ENCODE measurements around the gene TMEM150B. TPM values are rescaled to one million over a fixed set of nuclear protein-coding genes. Genes with fewer than 3 reads are reported as not detected.

The TMEM150B gene
- total and polyA plus RNA-seq, 9 of the 15 experiments (the other 6 are each of a cell fraction or from before 2014, with no cell fraction given), result 0.47 to 1.3 (median 0.74) TPM; not detected in 2

DNA sequence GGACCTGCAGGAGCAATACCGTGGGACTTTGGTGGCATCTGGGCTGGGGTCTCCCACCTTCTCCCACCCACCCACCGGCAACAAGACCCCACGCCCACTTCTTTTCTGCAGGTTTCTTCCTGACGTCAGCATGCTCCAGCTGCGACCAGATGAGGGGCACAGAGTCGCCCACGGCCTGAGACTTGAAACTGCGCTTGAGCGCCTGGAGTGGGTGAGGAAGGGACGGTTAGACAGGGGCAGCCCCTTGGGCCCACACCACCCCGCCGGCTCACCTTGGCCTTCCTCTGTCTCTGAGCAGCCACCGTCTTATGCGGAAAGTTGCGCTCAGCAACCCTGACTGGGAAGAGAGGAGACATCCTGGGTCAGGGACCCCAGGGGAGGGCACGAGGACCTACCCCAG, 35.8 kb upstream of the TMEM150B start:
- Histone ChIP-seq H3K4me3 (no peak overlapping the region), H3K9me3 (replicated peaks; ENCODE audit: control insufficient read depth, insufficient read depth, low read depth, low read length) (no peaks in the 10 kb centered on the region), H3K9ac (ENCODE audit: insufficient read depth in 1 of 2, low read depth in 2 of 2, low read length in 2 of 2) (no peak overlapping the region), H3K27me3 (ENCODE audit: control insufficient read depth in 2 of 2, insufficient read depth in 2 of 2, low read length in 2 of 2) (peaks cover 5 to 15% of the 10 kb centered on the region in 2 experiments; a peak in 3 of 5 replicates), H3K9me1 (ENCODE audit: control insufficient read depth, insufficient read depth, low read length) (no peaks in the 10 kb centered on the region), H3K4me1 (replicated peaks in 1 of 2; ENCODE audit: control insufficient read depth in 2 of 2, insufficient read depth in 2 of 2, low read length in 2 of 2) (peaks cover 0 to 52% of the 10 kb centered on the region in 2 experiments; a peak in 2 of 5 replicates), H2AFZ (ENCODE audit: low read depth, low read length) (no peak overlapping the region), H3K36me3 (ENCODE audit: control insufficient read depth, insufficient read depth, low read length) (no peaks in the 10 kb centered on the region), H3K79me2 (ENCODE audit: control insufficient read depth, insufficient read depth, low read length) (no peaks in the 10 kb centered on the region), H4K20me1 (replicated peaks; ENCODE audit: control insufficient read depth, insufficient read depth, low read length) (no peaks in the 10 kb centered on the region), H3K27ac (ENCODE audit: extremely low read depth, low read depth, low read length) (no peak overlapping the region), H3K4me2 (ENCODE audit: insufficient read depth, low read length) (no peak overlapping the region)
- no TSS peak for BruUV-seq (replicated peaks)
- no peak for ATAC-seq
- FAIRE-seq, result no peak
- CTCF ChIA-PET (ENCODE audit: low intra/inter-chr PET ratio), result no interaction called here
- intact Hi-C loops (cut with micrococcal nuclease), result no loop called here
- TF ChIP-seq ZBTB7A (IDR thresholded peaks at IDR 0.05; ENCODE audit: borderline replicate concordance, control insufficient read depth, low read depth, low read length), result peak; percentile 22; the same call in 1 of the 2 replicates
- TF ChIP-seq, protein P1, sequence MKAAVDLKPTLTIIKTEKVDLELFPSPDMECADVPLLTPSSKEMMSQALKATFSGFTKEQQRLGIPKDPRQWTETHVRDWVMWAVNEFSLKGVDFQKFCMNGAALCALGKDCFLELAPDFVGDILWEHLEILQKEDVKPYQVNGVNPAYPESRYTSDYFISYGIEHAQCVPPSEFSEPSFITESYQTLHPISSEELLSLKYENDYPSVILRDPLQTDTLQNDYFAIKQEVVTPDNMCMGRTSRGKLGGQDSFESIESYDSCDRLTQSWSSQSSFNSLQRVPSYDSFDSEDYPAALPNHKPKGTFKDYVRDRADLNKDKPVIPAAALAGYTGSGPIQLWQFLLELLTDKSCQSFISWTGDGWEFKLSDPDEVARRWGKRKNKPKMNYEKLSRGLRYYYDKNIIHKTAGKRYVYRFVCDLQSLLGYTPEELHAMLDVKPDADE (conservative IDR thresholded peaks at IDR 0.05; ENCODE audit: control insufficient read depth, low read depth, low read length), result no peak
- TF ChIP-seq, protein P2, sequence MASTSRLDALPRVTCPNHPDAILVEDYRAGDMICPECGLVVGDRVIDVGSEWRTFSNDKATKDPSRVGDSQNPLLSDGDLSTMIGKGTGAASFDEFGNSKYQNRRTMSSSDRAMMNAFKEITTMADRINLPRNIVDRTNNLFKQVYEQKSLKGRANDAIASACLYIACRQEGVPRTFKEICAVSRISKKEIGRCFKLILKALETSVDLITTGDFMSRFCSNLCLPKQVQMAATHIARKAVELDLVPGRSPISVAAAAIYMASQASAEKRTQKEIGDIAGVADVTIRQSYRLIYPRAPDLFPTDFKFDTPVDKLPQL (IDR thresholded peaks at IDR 0.05; ENCODE audit: extremely low read depth, insufficient read length), result no peak
- POLR2A ChIA-PET, result interaction anchor here (1.0 kb wide), 1 partner anchor 9 kb away, joined by 3 read pairs; the partner anchor contains the start of gene IL11
- 76% methylated on average over 13 of the region's 16 CpGs for WGBS (ENCODE audit: insufficient coverage, low coverage, missing lambda C conversion rate)
- in situ Hi-C loops (cut with MboI), result no loop called here
- no peak for DNase-seq (ENCODE audit: extremely low read depth in 1 of 4, low spot score in 3 of 4)

Data from K562 (cell line).